Neural crest cell (in vitro differentiated cells): ENCODE results near the gene ATF2. TPM values are rescaled to one million over a fixed set of nuclear protein-coding genes. Genes with fewer than 3 reads are reported as not detected.

ENCODE experiments used
- DNase-seq: peaks from one replicate; pipeline ENCODE4 v3.0.0; 2021; ENCODE audit warnings: low read depth, mixed read lengths, low spot score
- H3K27ac Mint-ChIP-seq: one replicate; pipeline ENCODE4 v1.8.0; 2021; ENCODE audit warnings: mild to moderate bottlenecking, mixed read lengths; ENCODE audit not compliant: unreplicated experiment
- H3K27me3 Mint-ChIP-seq: 2 replicates; pipeline ENCODE4 v1.8.0; 2021; ENCODE audit warnings: low read depth, mild to moderate bottlenecking, mixed read lengths
- H3K36me3 Mint-ChIP-seq: 2 replicates; pipeline ENCODE4 v1.8.0; 2021; ENCODE audit warnings: low read depth, mild to moderate bottlenecking, mixed read lengths
- H3K4me1 Mint-ChIP-seq: 2 replicates; pipeline ENCODE4 v1.8.0; 2021; ENCODE audit warnings: mixed read lengths
- H3K4me3 Mint-ChIP-seq: one replicate; pipeline ENCODE4 v1.8.0; 2021; ENCODE audit warnings: mild to moderate bottlenecking, mixed read lengths
- H3K9me3 Mint-ChIP-seq: 2 replicates; pipeline ENCODE4 v1.8.0; 2021; ENCODE audit warnings: mixed read lengths
- CTCF ChIP-seq: fragments of 200-600 bp; sonication (generic); conservative IDR thresholded peaks from 2 replicates; pipeline ENCODE4 v1.5.0; 2021; ENCODE audit warnings: antibody characterized with exemption, mild to moderate bottlenecking
- total RNA-seq: library from RNA; stranded (reverse); gene quantifications from 2 replicates; pipeline ENCODE4 v1.2.1, GENCODE V29; 2021

ATF2 gene
- total RNA-seq, 1 donor from 2014 or later, result 78.8 TPM

DNA sequence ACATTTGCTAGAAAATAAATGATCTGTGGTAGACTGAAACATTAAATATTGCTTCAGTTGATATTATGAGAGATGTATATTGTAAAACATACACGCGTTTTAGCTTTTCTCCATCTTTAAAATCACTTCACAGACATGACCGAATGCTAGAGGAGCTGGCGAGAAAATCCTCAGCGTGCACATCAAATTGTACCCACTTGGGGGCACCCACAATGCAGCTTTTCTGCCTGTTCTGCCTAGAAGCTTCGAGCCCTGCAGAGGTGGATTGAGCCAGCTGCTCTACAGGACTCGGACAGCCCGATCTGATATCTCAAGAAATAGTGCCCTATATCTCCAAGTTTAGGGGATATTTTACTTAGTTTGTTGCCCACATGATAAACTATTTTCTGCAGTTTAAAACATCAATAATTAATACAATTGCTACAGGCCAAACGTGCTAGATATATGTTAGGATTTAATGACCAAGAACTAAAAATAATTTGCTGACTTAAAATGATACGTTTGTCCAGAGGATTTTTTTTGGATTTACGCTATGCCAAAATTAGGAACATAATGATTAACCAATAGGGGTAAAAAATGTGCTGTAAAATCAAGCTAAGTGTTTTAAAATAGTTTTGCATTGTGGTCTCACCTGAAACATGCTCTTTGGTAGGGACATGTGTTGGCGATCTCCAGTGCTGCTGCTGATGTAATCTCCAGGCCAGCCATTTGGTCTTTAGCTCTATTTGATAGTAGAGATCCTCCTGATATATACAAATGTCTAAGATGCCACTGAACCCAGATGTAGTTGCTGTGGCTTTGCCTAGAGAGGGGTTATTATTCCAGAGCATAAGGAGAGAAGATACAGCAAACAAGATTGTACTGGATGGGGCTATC, 35.9 kb upstream of the ATF2 start:
- peak; percentile 65 for TF ChIP-seq CTCF
- H3K36me3 Mint-ChIP-seq, result no peaks in the 10 kb centered on the region
- no peak overlapping the region for H3K27ac Mint-ChIP-seq
- no peak overlapping the region for H3K4me3 Mint-ChIP-seq
- DNase-seq, result peak; percentile 58
- H3K27me3 Mint-ChIP-seq, result peaks cover 34% of the 10 kb centered on the region
- peaks cover 5% of the 10 kb centered on the region for H3K4me1 Mint-ChIP-seq
- peaks cover 4% of the 10 kb centered on the region for H3K9me3 Mint-ChIP-seq

GRCh38 chr2:175195012-175195411, 27.0 kb upstream of the ATF2 start:
- H3K27me3 Mint-ChIP-seq, result peaks cover 24% of the 10 kb centered on the region
- peaks cover 10% of the 10 kb centered on the region for H3K9me3 Mint-ChIP-seq
- H3K4me3 Mint-ChIP-seq, result no peak overlapping the region
- TF ChIP-seq CTCF, result no peak
- no peaks in the 10 kb centered on the region for H3K4me1 Mint-ChIP-seq
- H3K27ac Mint-ChIP-seq, result no peak overlapping the region
- DNase-seq, result no peak
- no peaks in the 10 kb centered on the region for H3K36me3 Mint-ChIP-seq

- Mint-ChIP-seq H3K4me3 (no peak overlapping the region), H3K36me3 (no peaks in the 10 kb centered on the region), H3K27me3 (peaks cover 20% of the 10 kb centered on the region), H3K27ac (no peak overlapping the region), H3K9me3 (no peaks in the 10 kb centered on the region), H3K4me1 (no peaks in the 10 kb centered on the region)
- DNase-seq, result no peak
- TF ChIP-seq CTCF, result no peak
Observed at GRCh38 chr2:175188761-175189160, 20.8 kb upstream of the ATF2 start.

DNA sequence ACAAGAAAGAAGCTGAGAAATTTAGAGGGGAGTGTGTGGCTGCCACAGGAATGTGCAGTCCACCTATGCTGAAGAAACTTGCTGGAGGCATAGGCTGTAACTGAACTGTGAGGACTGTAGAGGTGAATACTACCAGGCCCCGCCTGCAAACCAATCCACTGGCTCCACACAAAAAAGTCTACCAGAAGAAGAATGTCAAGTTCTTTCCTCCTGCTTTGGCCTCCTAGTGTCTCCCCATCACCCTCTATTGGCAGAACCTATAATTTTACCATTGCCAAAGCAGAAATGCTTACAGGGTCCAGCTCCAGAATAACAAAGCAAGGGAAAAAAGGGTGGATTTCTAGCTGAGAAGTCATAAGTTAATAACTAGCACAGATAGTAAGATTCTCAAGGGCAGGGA, 19.4 kb upstream of the ATF2 start:
- Mint-ChIP-seq H3K27me3 (peaks cover 20% of the 10 kb centered on the region), H3K4me1 (no peaks in the 10 kb centered on the region), H3K4me3 (no peak overlapping the region), H3K27ac (no peak overlapping the region), H3K9me3 (no peaks in the 10 kb centered on the region), H3K36me3 (no peaks in the 10 kb centered on the region)
- no peak for DNase-seq
- no peak for TF ChIP-seq CTCF

GRCh38 chr2:175183674-175184073, 15.7 kb upstream of the ATF2 start:
- peaks cover 16% of the 10 kb centered on the region for H3K4me1 Mint-ChIP-seq
- peak overlapping the region; percentile 35 for H3K4me3 Mint-ChIP-seq
- H3K9me3 Mint-ChIP-seq, result peaks cover 6% of the 10 kb centered on the region
- no peak overlapping the region for H3K27ac Mint-ChIP-seq
- no peak for DNase-seq
- peaks cover 4% of the 10 kb centered on the region for H3K36me3 Mint-ChIP-seq
- peaks cover 6% of the 10 kb centered on the region for H3K27me3 Mint-ChIP-seq
- TF ChIP-seq CTCF, result no peak
